Measurements from ENCODE around the gene RERE. TPM values are rescaled to one million over a fixed set of nuclear protein-coding genes. Genes with fewer than 3 reads are reported as not detected.

Gene RERE
- total RNA-seq, 1 experiment from 2014 or later: 73.4 TPM

GRCh38 chr1:8460784-8461183 is 356.7 kb downstream of the RERE start:
- ChIA-PET CTCF (no interaction called here), POLR2A (ENCODE audit: unreplicated experiment) (no interaction called here)
- H4K20me1 ChIP-seq (ENCODE audit: insufficient read depth): no peaks in the 10 kb centered on the region
- H3K4me3 ChIP-seq: no peak overlapping the region
- H3F3A ChIP-seq (ENCODE audit: insufficient read depth, low read depth): peaks cover 7% of the 10 kb centered on the region; the same call in 1 of the 2 replicates
- no peaks in the 10 kb centered on the region for H3K9me2 ChIP-seq (ENCODE audit: insufficient read depth)
- no peak for DNase-seq
- no peaks in the 10 kb centered on the region for H3K9me3 ChIP-seq (ENCODE audit: insufficient read depth, low read depth)
- H3K27me3 ChIP-seq (ENCODE audit: insufficient read depth, low read depth): no peaks in the 10 kb centered on the region
- no peak overlapping the region for H2AFZ ChIP-seq
- H3K79me2 ChIP-seq (ENCODE audit: low read depth): no peaks in the 10 kb centered on the region
- no peak overlapping the region for H3K27ac ChIP-seq
- no TSS peak for BruUV-seq (replicated peaks)
- TF ChIP-seq CTCF (conservative IDR thresholded peaks at IDR 0.05) (no peak), EZH2 (IDR thresholded peaks at IDR 0.05; ENCODE audit: low read depth) (no peak)
- intact Hi-C loops (cut with micrococcal nuclease; ENCODE audit: unreplicated experiment): no loop called here
- peaks cover 8% of the 10 kb centered on the region for H3K4me1 ChIP-seq (replicated peaks; ENCODE audit: insufficient read depth)
- no peak overlapping the region for H3K4me2 ChIP-seq
- H3K36me3 ChIP-seq (ENCODE audit: low read depth): no peaks in the 10 kb centered on the region

- H3K27me3 ChIP-seq (ENCODE audit: insufficient read depth, low read depth): no peaks in the 10 kb centered on the region
- no peak overlapping the region for H3K4me3 ChIP-seq
- H3F3A ChIP-seq (ENCODE audit: insufficient read depth, low read depth): peaks cover 7% of the 10 kb centered on the region; the same call in 1 of the 2 replicates
- CTCF ChIA-PET: no interaction called here
- H3K36me3 ChIP-seq (ENCODE audit: low read depth): no peaks in the 10 kb centered on the region
- H3K9me2 ChIP-seq (ENCODE audit: insufficient read depth): no peaks in the 10 kb centered on the region
- no peak overlapping the region for H3K27ac ChIP-seq
- H2AFZ ChIP-seq: no peak overlapping the region
- DNase-seq: no peak
- peaks cover 8% of the 10 kb centered on the region for H3K4me1 ChIP-seq (replicated peaks; ENCODE audit: insufficient read depth)
- TF ChIP-seq EZH2 (IDR thresholded peaks at IDR 0.05; ENCODE audit: low read depth) (no peak), CTCF (conservative IDR thresholded peaks at IDR 0.05) (no peak)
- H3K9me3 ChIP-seq (ENCODE audit: insufficient read depth, low read depth): no peaks in the 10 kb centered on the region
- H4K20me1 ChIP-seq (ENCODE audit: insufficient read depth): no peaks in the 10 kb centered on the region
- intact Hi-C loops (cut with micrococcal nuclease; ENCODE audit: unreplicated experiment): no loop called here
- no TSS peak for BruUV-seq (replicated peaks)
- POLR2A ChIA-PET (ENCODE audit: unreplicated experiment): interaction anchor here (0.6 kb wide), 1 partner anchor 105 kb away, joined by 7 read pairs; no protein-coding TSS in a partner anchor
- H3K79me2 ChIP-seq (ENCODE audit: low read depth): no peaks in the 10 kb centered on the region
- no peak overlapping the region for H3K4me2 ChIP-seq
Measured at GRCh38 chr1:8460132-8460544, 357.3 kb downstream of the RERE start.

GRCh38 chr1:8458607-8459006 is 358.8 kb downstream of the RERE start:
- no peaks in the 10 kb centered on the region for H3K27me3 ChIP-seq (ENCODE audit: insufficient read depth, low read depth)
- no peak overlapping the region for H3K4me3 ChIP-seq
- ChIA-PET POLR2A (ENCODE audit: unreplicated experiment) (no interaction called here), CTCF (no interaction called here)
- no peak overlapping the region for H3K27ac ChIP-seq
- peaks cover 7% of the 10 kb centered on the region; the same call in 1 of the 2 replicates for H3F3A ChIP-seq (ENCODE audit: insufficient read depth, low read depth)
- H3K9me2 ChIP-seq (ENCODE audit: insufficient read depth): no peaks in the 10 kb centered on the region
- intact Hi-C loops (cut with micrococcal nuclease; ENCODE audit: unreplicated experiment): no loop called here
- no peaks in the 10 kb centered on the region for H3K79me2 ChIP-seq (ENCODE audit: low read depth)
- no peaks in the 10 kb centered on the region for H3K9me3 ChIP-seq (ENCODE audit: insufficient read depth, low read depth)
- TF ChIP-seq EZH2 (IDR thresholded peaks at IDR 0.05; ENCODE audit: low read depth): no peak
- TF ChIP-seq CTCF (conservative IDR thresholded peaks at IDR 0.05): no peak
- DNase-seq: no peak
- no peak overlapping the region for H3K4me2 ChIP-seq
- H4K20me1 ChIP-seq (ENCODE audit: insufficient read depth): no peaks in the 10 kb centered on the region
- no peak overlapping the region for H2AFZ ChIP-seq
- BruUV-seq (replicated peaks): no TSS peak
- no peaks in the 10 kb centered on the region for H3K36me3 ChIP-seq (ENCODE audit: low read depth)
- peaks cover 8% of the 10 kb centered on the region for H3K4me1 ChIP-seq (replicated peaks; ENCODE audit: insufficient read depth)

Data from PC-9 (cell line).